Posterior cingulate gyrus (tissue), 11 donors: Measurements from ENCODE around the gene CSMD2.

ENCODE experiments used
- DNase-seq, 10 donors: peaks; one replicate each; pipeline versions ENCODE4 v3.0.0 to v3.0.0-alpha.2; 2020 to 2021; ENCODE audit warnings: mixed read lengths in 3 of 10
- intact Hi-C: fragments of 100-400 bp; cut with DNase I; formaldehyde crosslinking; loops from one replicate; pipeline ENCODE4 v1.15.1; 2023

The CSMD2 gene

DNA sequence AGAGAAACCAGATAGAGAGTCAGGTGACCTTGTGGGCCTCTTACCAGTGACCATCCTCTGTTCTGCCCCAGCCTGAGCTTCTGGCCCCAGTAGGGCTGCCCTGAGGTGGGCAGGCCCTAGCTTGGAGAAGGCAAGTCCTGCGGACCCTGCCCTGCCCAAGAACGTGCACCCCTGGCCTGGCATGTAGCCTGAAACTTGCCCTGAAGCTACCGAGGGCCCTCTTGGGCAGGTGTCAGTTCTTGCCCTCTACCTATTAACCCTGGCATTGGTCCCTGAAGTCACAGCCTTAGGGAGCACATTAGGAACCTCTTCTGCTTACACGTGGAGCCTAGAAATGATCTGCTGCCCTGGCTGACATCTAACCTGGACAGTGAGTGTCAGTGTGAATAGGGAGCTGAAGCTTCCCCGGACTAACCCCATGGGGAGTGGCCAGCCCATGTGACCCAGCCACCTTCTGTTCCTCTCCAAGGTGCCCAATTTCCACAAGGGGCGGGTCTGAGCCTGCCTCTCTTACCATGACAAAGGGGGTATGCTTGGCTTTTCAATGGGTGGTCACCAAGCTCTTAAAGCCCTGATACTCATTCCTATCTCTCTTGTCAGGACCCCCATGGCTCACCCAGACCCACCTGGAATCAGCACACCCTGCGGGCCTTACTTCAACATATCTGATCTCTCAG, 529.6 kb downstream of the CSMD2 start:
- DNase-seq = no peak
- intact Hi-C loops = no loop called here

DNA sequence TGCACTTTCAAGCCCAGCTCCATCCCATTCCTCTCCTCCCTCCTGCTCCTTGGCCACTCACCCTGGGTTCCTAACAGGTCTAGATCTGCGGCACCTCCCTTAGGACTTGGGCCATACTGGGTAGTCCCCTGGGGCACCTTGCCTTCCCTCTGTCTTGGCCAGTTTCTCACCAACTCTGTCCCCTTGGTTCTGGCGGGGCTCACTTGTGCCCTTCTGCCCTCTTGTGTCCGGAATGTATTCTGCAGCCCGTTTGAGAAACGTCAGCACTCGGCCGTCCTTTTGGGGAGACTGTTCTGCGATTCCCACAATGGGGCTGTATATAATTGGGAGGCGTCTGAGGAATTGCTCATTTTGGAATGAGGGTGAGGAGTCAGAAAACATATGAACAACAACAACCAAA, 530.2 kb downstream of the CSMD2 start:
- intact Hi-C loops = no loop called here
- DNase-seq = peak in 3 of 10 donors; percentile 42 to 89 (median 43)

DNA sequence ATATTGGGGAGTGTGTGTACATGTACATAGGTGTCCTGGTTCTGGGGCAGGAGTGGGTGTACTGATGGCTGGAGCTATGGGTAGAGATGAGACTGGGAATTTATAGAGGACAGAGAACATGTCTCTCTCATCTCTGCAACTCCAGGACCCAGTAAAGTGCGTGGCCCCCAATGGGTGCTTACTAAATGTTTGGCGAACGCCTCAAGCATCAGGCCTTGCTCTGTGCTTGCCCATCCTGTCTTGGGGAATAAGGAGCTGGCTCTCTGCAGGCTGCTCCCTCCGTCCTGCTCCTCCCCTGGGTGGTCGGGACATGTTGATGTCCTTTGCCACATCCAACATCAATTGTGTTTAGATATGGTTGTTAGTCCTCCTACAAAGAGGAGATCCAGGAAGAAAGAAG, 530.9 kb downstream of the CSMD2 start:
- DNase-seq = no peak
- intact Hi-C loops = no loop called here

GRCh38 chr1:33633019-33633801, 531.8 kb downstream of the CSMD2 start:
- DNase-seq = peak; percentile 83 to 99 (median 96)
- intact Hi-C loops = loop anchor here (1.0 to 2.0 kb wide), 3 partner anchors 530 to 1110 kb away; no protein-coding TSS in a partner anchor

DNA sequence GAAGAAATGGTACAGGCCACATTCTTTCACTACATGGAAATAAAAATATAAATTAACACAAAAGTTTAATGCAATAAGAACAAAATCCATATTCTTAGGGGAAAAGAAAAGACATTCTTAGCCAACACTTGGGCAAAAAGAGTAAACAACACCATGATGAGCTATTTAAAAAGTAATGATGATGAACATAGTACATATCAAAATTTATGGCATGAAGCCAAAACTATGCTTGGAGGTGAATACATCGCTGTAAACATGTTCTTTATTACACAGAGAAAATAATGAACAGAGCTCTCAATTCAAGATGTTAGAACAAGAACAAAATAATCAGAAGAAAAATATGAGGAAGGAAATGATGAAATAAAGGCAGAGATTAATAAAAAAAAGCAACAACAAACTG, 534.3 kb downstream of the CSMD2 start:
- DNase-seq = no peak
- intact Hi-C loops = no loop called here

GRCh38 chr1:33626801-33627200, 538.2 kb downstream of the CSMD2 start:
- intact Hi-C loops = no loop called here
- no peak for DNase-seq

DNA sequence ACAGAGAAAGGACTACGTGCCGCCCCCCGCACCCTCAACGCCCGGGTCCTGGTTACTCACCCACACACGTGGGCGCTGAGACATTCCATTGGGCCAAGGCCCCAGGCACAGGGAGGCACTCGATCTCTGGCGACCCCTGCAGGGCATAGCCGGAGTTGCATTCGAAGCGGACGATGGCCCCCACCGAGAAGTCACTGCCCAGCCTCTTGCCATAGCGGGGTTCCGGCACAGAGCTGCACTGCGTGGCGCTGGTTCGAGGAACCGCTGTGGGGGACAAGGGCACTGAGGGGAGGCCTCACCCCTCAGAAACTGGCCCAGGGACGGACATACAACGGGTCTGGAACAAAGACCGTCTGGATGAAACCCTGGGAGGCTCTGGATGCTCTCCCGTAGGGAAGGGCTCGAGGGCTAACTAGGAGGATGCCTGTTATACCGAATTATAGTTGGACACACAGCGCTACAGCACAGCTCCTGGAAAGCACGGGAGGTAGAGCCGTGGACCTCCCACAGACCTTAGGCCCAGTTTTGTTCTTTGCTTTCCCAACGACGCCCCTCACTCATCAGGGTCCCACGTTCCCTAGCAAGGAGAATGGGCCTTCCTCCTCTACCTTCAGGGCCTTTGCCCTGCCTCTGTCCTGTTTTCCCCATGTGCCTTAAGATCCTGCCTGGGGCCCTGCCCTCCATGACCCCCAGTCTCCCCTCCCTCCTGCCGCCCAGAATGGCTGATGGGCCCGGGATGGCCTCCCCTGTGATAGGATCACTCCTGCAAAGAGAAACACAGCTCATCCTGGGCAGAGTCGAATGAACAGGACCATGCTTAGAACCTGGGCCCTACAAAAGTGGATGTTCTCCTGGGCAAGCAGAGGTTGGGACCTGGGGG, 539.8 kb downstream of the CSMD2 start:
- no peak for DNase-seq

DNA sequence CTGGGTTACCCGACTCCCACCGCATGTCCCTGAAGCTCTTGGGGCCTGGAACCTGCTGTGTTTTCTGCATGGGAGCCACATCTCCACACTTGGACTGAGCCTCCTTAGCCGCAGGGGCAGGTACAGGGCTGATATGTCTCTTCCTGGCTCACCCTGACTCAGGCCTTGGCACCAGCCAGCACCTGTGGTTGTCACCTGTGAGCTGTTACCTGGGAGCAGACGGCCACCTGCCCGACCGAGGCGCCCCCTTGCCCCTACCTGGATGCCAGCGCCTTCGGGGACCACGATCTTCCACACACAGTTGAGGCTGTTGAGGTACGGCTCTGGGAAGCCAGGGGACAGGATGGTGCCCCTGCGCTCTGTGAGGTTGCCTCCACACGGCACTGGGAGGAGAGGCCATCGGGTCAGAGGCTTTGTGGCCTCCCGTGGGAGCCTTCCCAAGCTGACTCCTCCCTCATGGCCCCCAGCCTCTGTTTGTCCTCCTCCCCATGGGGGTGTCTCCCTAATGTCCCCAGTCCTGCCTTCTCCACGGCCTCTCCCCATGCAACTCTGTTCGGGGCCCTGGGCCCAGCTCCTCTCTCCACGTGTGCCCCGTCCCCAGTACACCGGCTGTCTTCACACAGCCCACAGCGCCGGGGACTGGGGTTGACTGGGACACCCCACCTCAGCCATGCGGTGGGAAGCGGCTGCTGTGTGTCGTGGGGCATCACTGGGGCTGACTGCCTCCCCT, 540.6 kb downstream of the CSMD2 start:
- intact Hi-C loops = no loop called here
- DNase-seq = no peak

More for the DNA sequence above, 539.8 kb downstream of the CSMD2 start:
- intact Hi-C loops = no loop called here

- DNase-seq = no peak
- intact Hi-C loops = no loop called here
Measured at GRCh38 chr1:33623811-33624210, 541.2 kb downstream of the CSMD2 start.

- intact Hi-C loops = no loop called here
Measured at GRCh38 chr1:33622757-33623156, 542.3 kb downstream of the CSMD2 start.

DNA sequence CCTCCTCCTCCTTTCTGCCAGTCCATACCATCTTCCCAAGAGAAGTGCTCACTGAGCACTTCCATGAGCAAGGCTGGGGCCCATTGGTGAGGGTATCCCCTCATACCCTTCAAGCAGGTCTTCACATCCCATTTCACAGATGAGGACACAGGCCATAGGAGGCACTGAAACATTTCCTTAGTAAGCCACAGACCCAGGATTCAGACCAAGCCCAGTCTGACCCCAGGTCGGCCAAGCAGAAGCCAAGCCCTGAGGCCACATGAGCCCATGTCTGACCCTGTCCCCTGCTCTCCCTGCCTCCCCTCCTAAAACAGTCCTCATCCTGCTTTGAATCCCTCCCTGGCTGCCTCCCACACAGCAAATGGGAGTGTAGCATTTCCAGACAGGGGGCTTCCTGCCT, 546.4 kb downstream of the CSMD2 start:
- DNase-seq = no peak
- intact Hi-C loops = no loop called here

More at GRCh38 chr1:33622757-33623156, 542.3 kb downstream of the CSMD2 start:
- DNase-seq = no peak

- no peak for DNase-seq
- intact Hi-C loops = no loop called here
Measured at GRCh38 chr1:33617451-33617850, 547.6 kb downstream of the CSMD2 start.

DNA sequence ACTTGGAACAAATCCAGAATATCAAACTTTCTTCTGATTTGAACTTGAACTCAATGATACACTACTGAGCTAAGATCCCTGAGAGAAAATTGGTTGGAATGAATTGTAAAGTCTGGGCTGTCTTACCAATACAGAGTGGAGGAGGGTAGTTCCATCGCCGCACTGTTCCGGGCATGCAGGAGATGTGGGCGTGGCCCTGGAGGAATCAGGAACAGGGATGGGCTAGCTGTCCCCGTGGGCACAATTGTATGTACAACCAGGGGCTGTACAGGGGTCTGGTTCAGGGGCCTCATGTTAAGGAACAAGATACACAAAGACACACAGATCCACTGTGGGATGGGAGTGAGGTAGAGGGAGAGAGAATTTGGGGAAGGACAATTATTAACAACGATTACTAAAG, 548.2 kb downstream of the CSMD2 start:
- intact Hi-C loops = no loop called here

GRCh38 chr1:33615546-33615945, 549.5 kb downstream of the CSMD2 start:
- intact Hi-C loops = no loop called here

More for the DNA sequence above, 548.2 kb downstream of the CSMD2 start:
- no peak for DNase-seq

DNA sequence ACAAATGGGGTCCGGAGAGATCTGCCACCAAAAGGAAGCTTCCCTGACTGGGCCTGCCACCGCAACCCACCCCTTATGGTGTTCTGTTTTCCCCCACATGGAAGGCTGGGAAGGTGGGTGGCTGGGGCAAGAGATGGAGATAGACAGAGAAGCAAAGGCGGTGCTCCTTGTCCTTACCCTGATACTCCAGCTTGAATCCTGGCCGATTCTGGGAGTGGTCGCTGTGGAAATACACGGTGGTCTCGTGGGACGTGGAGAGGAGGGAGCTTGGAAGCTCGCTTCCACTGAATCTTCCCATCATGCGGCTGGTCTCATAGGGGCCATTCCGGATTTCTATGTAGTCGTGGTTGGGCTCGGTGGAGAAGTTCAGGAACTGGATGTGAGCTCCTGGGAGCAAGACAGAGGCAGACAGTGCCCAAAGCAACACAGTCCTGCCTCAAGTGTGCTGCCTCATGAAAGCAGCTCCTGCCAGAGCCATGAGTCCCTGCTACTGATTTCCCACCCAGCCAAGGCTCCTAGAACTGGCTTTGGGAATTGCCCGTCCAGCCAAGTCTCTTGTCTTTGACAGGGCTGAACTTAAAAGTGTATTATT, 554.1 kb downstream of the CSMD2 start:
- intact Hi-C loops = no loop called here
- DNase-seq = no peak

More at GRCh38 chr1:33615546-33615945, 549.5 kb downstream of the CSMD2 start:
- no peak for DNase-seq

DNA sequence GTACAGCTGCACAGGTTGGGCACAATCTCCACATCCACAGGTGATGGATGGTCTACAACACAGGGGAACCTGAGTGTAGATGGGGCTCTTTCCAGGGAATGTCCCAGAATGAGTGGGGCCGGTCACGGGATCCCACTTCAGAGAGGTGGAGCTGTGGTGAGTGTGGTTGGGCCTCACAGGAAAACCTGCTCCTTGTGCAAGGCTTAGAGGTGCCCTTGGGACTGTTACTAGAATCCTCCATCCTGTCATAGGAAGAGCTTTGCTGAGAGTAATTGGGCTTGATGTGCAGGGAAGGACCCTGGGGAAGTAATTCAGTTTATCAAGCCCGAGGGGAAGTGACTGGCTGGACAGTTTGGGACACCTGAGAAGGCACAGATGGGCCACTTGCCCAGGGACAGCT, 554.6 kb downstream of the CSMD2 start:
- no peak for DNase-seq
- intact Hi-C loops = no loop called here

GRCh38 chr1:33609739-33610138, 555.3 kb downstream of the CSMD2 start:
- intact Hi-C loops = no loop called here
- DNase-seq = no peak

- DNase-seq = no peak
- intact Hi-C loops = no loop called here
Measured at GRCh38 chr1:33608825-33609400, 556.1 kb downstream of the CSMD2 start.

DNA sequence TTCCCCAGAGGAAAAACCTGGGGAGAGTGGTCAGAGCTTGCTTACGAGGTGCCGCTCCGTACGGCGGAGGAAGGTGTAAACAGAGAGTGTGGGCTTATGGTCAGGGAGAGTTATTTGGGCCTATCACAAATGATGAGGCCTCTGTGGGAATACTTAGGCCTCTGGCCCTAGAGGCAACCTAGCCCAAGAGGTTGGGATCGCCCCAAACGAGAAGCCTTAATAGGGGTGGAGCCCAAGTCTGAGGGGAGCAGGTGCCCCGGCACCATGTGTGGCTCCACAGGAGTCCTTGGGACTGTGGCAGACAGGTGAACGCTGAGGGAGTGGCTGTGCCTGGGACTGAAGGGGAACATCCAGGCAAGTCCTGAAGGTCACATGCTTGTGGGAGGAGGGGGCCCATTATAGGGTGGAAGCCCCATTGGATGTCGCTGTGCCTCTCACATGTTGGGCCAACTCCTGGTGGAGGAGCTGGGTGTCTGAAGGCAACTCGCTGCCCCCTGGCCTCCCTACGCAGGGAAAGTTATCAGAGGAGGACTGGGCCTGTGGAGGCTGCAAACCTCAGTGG, 557.5 kb downstream of the CSMD2 start:
- no peak for DNase-seq
- intact Hi-C loops = no loop called here
